Measurements from ENCODE around the gene ANTXRL. TPM values are rescaled to one million over a fixed set of nuclear protein-coding genes. Genes with fewer than 3 reads are reported as not detected.
"Not testable (repeated sequence)": the region's sequence is repeated elsewhere in the genome, so short reads cannot be mapped to it uniquely, and the experiment has no call there.

Gene ANTXRL
- polyA plus RNA-seq, 4 donors, result 0.01 TPM; not detected in 3

DNA sequence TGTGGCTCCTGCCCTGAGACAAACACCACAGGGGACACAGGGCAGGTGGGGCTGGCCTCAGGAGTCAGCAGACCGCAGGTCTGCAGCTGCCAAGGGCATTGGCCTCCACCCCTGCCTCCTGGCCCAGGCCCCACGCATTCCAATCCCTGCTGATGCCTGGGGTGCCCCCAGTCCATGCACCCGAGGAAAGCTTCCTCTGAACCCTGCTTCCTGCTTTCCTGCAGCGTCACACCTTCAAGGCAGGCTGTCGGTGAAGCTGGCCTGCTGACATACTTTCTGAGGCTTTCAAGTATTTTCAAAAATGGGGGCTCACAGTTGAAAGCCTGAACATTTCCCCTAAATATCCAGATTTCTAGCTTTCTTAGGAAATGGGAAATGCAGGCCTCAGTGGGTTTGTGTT is 22.5 kb upstream of the ANTXRL start:
- FAIRE-seq, result no peak
- no peaks in the 10 kb centered on the region for H3K27me3 ChIP-seq (ENCODE audit: control insufficient read depth in 3 of 3, insufficient read depth in 3 of 3, low read length in 3 of 3)
- no peak overlapping the region for H3K4me3 ChIP-seq (ENCODE audit: low read depth in 1 of 3, low read length in 3 of 3)
- no peaks in the 10 kb centered on the region for H3K36me3 ChIP-seq (ENCODE audit: control insufficient read depth in 3 of 3, insufficient read depth in 2 of 3, low read depth in 1 of 3, low read length in 3 of 3)
- DNase-seq, result no peak
- no peak overlapping the region for H3K27ac ChIP-seq (ENCODE audit: low read depth in 1 of 3, low read length in 2 of 3)
- H3K9me3 ChIP-seq (ENCODE audit: control insufficient read depth in 2 of 2, insufficient read depth in 1 of 2, low read depth in 1 of 2, low read length in 1 of 2), result no peaks in the 10 kb centered on the region
- WGBS, 3 donors, result 78 to 88% (median 86%) methylated on average over 5 of the region's 5 CpGs
- H3K4me1 ChIP-seq (ENCODE audit: control insufficient read depth in 3 of 3, insufficient read depth in 2 of 3, low read depth in 1 of 3, low read length in 2 of 3), result no peaks in the 10 kb centered on the region

DNA sequence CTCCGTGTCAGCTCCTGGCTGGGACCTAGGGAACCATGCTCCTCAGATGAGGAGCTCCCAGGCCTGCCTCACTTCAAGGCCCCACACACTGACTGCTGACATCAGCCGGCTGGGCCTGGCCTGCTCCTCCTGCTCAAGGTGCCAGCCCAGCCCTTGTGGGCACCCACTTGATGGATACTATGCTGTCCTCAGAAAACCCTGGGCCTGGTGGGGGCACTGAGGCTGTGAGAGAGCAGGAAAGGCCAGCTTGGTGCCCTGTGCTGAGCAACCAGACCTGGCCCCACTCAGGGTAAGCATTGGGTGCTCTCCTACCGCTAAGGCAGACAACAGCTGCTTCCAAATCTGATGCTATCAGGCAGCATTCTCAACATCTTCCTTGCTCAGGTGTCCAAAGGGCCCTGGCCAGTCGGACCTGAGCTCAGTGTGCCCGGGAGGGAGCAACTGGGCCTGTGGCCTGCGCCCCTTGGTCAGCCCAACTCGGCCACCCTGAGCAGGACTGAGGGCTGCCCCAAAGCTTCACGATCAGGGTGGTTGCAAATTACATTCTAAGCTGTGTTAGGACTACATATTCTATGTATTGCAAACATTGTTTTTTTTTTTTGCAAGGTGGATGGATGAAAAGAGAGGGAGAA is 21.9 kb upstream of the ANTXRL start:
- no peak for DNase-seq
- WGBS, 3 donors, result 88 to 94% (median 91%) methylated on average over 8 of the region's 8 CpGs
- H3K27ac ChIP-seq (ENCODE audit: low read depth in 1 of 3, low read length in 2 of 3), result no peak overlapping the region
- no peak for FAIRE-seq
- H3K4me1 ChIP-seq (ENCODE audit: control insufficient read depth in 3 of 3, insufficient read depth in 2 of 3, low read depth in 1 of 3, low read length in 2 of 3), result no peaks in the 10 kb centered on the region
- H3K27me3 ChIP-seq (ENCODE audit: control insufficient read depth in 3 of 3, insufficient read depth in 3 of 3, low read length in 3 of 3), result no peaks in the 10 kb centered on the region
- H3K36me3 ChIP-seq (ENCODE audit: control insufficient read depth in 3 of 3, insufficient read depth in 2 of 3, low read depth in 1 of 3, low read length in 3 of 3), result no peaks in the 10 kb centered on the region
- no peaks in the 10 kb centered on the region for H3K9me3 ChIP-seq (ENCODE audit: control insufficient read depth in 2 of 2, insufficient read depth in 1 of 2, low read depth in 1 of 2, low read length in 1 of 2)
- no peak overlapping the region for H3K4me3 ChIP-seq (ENCODE audit: low read depth in 1 of 3, low read length in 3 of 3)

DNA sequence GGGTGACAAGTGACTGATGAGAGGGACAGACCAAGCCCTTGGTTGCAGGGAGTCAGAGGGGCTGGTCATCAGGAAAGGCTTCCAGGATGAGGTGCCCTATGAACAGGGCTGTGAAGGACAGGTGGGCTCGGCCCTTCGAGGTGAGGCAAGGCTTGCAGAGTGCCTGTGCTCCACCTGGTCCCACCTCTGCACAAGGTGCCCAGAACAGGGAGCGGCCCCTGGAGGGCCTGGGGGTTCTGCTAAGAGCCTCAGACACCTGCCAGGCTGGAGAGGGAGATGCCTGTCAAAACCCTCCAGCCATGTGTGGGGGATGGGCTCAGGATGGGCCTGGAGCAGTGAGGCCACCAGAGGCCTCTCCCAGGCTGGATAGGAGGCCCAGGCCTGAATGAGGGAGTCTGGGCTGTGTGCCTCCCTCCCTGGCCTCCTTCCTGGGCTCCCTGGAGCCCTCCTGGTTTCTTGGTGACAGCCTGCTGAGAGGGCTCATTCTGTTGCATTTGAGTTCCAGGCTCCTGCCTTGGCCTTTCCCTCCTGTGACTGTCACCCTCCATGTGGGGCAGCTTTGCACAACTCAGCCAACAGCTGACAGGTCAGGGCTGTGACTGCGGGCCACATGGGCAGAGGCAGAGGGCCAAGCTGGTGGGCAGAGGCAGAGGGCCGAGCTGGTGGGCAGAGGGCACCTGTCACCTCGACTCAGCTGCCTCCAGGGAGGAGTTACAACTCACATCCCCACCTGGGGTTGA is 21.1 kb upstream of the ANTXRL start:
- not testable (repeated sequence) for DNase-seq

DNA sequence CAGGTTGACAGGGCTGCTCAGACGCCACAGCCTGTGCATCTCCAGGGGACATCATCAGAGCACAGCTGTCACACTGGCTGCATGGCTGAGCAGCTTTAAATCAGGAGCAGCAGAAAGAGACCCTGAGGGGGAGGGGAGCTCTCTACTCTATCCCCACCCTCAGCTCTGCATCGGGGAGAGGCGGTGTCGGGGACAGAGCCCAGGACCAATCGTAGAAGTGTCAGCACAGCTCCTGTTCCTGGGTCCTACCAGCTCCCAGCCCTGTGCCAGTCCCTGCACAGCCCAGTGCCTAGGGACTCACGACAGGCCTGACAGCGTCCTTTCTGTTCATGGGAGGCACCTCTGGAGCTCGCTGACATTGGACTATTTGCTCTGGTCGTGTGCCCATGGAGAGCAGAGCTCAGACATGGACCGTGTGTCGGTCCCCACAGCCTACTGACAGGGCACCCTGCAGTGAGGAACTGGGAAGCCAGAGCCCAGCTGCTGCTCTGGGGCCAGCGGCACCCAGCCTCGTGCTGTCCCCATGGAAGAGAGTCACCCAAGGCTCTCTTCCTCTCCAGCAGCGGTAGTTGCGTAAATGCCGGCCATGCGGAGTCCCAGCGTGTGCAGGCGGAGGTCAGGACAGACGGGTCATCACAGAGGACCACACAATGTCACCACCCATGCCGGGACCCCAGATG is 20.4 kb upstream of the ANTXRL start:
- H3K27me3 ChIP-seq (ENCODE audit: control insufficient read depth in 3 of 3, insufficient read depth in 3 of 3, low read length in 3 of 3), result no peaks in the 10 kb centered on the region
- no peaks in the 10 kb centered on the region for H3K36me3 ChIP-seq (ENCODE audit: control insufficient read depth in 3 of 3, insufficient read depth in 2 of 3, low read depth in 1 of 3, low read length in 3 of 3)
- FAIRE-seq (no peak), DNase-seq (no peak)
- no peaks in the 10 kb centered on the region for H3K9me3 ChIP-seq (ENCODE audit: control insufficient read depth in 2 of 2, insufficient read depth in 1 of 2, low read depth in 1 of 2, low read length in 1 of 2)
- no peak overlapping the region for H3K4me3 ChIP-seq (ENCODE audit: low read depth in 1 of 3, low read length in 3 of 3)
- H3K27ac ChIP-seq (ENCODE audit: low read depth in 1 of 3, low read length in 2 of 3), result no peak overlapping the region
- 83 to 86% (median 84%) methylated on average over 21 of the region's 21 CpGs for WGBS, 3 donors
- no peaks in the 10 kb centered on the region for H3K4me1 ChIP-seq (ENCODE audit: control insufficient read depth in 3 of 3, insufficient read depth in 2 of 3, low read depth in 1 of 3, low read length in 2 of 3)

More for the DNA sequence above, 21.1 kb upstream of the ANTXRL start:
- H3K36me3 ChIP-seq (ENCODE audit: control insufficient read depth in 3 of 3, insufficient read depth in 2 of 3, low read depth in 1 of 3, low read length in 3 of 3); H3K27me3 ChIP-seq (ENCODE audit: control insufficient read depth in 3 of 3, insufficient read depth in 3 of 3, low read length in 3 of 3); FAIRE-seq; H3K9me3 ChIP-seq (ENCODE audit: control insufficient read depth in 2 of 2, insufficient read depth in 1 of 2, low read depth in 1 of 2, low read length in 1 of 2); H3K27ac ChIP-seq (ENCODE audit: low read depth in 1 of 3, low read length in 2 of 3); H3K4me3 ChIP-seq (ENCODE audit: low read depth in 1 of 3, low read length in 3 of 3); H3K4me1 ChIP-seq (ENCODE audit: control insufficient read depth in 3 of 3, insufficient read depth in 2 of 3, low read depth in 1 of 3, low read length in 2 of 3): not testable (repeated sequence)
- 78 to 87% (median 81%) methylated on average over 6 of the region's 6 CpGs for whole genome bisulfite sequencing, 3 donors

DNA sequence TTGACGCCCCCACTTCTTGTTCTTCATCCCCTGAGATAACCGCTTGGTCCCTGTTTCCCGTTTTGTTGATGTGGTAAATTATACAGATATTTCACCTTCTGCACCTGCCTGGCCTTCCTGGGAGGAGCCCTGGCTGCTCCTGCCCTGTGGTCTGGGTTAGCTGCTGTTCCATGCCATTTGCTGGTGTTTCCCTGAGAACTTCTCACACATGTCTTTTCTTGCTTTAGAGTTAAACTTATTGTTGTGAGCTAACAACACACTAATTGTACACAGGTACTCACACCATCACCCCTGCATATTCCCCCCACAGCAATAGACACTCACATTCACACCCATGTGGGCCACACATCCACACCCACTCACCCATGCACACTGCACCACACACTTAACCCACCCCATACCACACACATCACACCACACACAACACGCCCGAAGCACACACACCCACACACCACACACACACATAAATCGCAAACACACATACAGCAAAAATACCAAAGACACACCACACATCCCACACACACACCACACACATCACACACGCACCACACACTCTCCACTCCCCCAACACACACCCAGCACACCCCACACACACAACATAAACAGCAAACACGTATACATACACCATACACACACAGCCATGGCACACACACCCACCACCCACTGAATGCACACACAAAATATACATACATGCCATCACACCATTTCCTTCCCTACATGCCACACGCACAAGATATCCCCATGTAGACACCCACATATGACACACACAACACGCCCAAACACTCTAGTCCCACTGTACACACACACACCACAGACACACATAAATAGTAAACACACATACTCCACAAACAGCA is 19.4 kb upstream of the ANTXRL start:
- Histone ChIP-seq H3K4me3 (ENCODE audit: low read depth in 1 of 3, low read length in 3 of 3) (no peak overlapping the region), H3K9me3 (ENCODE audit: control insufficient read depth in 2 of 2, insufficient read depth in 1 of 2, low read depth in 1 of 2, low read length in 1 of 2) (no peaks in the 10 kb centered on the region), H3K4me1 (ENCODE audit: control insufficient read depth in 3 of 3, insufficient read depth in 2 of 3, low read depth in 1 of 3, low read length in 2 of 3) (no peaks in the 10 kb centered on the region), H3K36me3 (ENCODE audit: control insufficient read depth in 3 of 3, insufficient read depth in 2 of 3, low read depth in 1 of 3, low read length in 3 of 3) (no peaks in the 10 kb centered on the region), H3K27ac (ENCODE audit: low read depth in 1 of 3, low read length in 2 of 3) (no peak overlapping the region), H3K27me3 (ENCODE audit: control insufficient read depth in 3 of 3, insufficient read depth in 3 of 3, low read length in 3 of 3) (no peaks in the 10 kb centered on the region)
- 69 to 83% (median 73%) methylated on average over 10 of the region's 10 CpGs for WGBS, 3 donors
- no peak for FAIRE-seq
- no peak for DNase-seq

DNA sequence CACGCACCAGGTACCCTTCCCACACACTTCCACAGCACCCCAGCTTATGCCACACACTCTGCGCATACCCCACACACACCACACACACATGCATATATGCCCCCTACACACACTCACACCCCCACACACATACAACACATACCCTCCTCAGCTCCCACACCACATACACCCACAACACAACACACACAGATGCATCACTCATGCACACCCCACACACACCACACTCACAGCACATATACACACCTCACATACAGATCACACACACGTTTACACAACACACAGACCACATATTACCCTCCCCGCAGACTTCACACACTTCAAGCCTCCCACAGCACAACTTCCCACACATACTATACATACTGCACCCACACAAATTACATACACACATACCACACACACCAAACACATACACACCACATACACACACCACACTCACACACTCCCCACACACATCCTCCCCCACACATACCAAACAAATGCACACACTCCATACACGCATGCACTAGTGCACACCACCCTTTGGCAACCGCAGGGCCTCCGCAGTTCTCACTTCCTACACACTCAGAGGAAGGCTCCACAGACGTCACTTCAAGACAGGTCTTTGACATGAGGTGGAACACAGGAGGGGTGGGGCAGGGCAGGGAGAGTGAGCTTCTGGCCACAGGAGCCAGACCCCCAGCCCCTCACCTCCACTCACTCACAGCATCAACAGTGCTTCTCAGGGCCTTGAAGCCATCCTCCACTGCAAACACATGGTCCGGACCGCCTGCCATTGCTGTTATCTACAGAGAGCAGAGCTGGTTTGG is 18.5 kb upstream of the ANTXRL start:
- Histone ChIP-seq H3K27ac (ENCODE audit: low read depth in 1 of 3, low read length in 2 of 3) (peak overlapping the region in 2 of 3 donors; percentile 37 to 81), H3K36me3 (ENCODE audit: control insufficient read depth in 3 of 3, insufficient read depth in 2 of 3, low read depth in 1 of 3, low read length in 3 of 3) (no peaks in the 10 kb centered on the region), H3K4me3 (ENCODE audit: low read depth in 1 of 3, low read length in 3 of 3) (peak overlapping the region in 1 of 3 donors; percentile 43), H3K9me3 (ENCODE audit: control insufficient read depth in 2 of 2, insufficient read depth in 1 of 2, low read depth in 1 of 2, low read length in 1 of 2) (no peaks in the 10 kb centered on the region), H3K27me3 (ENCODE audit: control insufficient read depth in 3 of 3, insufficient read depth in 3 of 3, low read length in 3 of 3) (no peaks in the 10 kb centered on the region), H3K4me1 (ENCODE audit: control insufficient read depth in 3 of 3, insufficient read depth in 2 of 3, low read depth in 1 of 3, low read length in 2 of 3) (no peaks in the 10 kb centered on the region)
- DNase-seq (peak in 1 of 2 donors; percentile 41), FAIRE-seq (no peak)
- WGBS, 3 donors, result 52 to 71% (median 59%) methylated on average over 9 to 10 of the region's 10 CpGs

DNA sequence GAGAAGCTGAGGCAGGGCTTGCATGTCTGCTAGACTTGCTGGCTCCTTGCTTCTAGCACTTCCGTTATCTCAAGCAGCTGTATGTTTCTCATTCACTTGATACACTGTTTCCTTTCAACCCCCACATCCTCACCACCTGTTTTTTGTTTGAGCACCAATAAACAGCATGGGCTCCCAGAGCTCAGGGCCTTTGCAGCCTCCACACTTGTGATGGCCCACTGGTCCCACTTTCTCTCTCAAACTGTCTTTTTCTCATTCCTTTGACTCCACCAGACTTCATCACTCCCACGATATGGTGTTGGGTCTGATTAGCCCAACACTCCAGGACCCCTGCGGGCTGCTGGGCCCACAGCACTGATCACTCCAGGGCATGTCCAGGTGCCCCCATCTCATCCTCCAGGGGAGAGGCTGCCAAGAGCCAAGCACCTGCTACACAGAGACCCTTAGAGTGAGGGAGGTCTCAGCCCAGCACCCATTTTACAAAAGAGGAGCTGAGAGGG is 17.2 kb upstream of the ANTXRL start:
- WGBS, 3 donors, result 66 to 74% (median 71%) methylated on average over 3 of the region's 3 CpGs
- not testable (repeated sequence) for H3K9me3 ChIP-seq (ENCODE audit: control insufficient read depth in 2 of 2, insufficient read depth in 1 of 2, low read depth in 1 of 2, low read length in 1 of 2); H3K36me3 ChIP-seq (ENCODE audit: control insufficient read depth in 3 of 3, insufficient read depth in 2 of 3, low read depth in 1 of 3, low read length in 3 of 3); H3K27me3 ChIP-seq (ENCODE audit: control insufficient read depth in 3 of 3, insufficient read depth in 3 of 3, low read length in 3 of 3); H3K4me1 ChIP-seq (ENCODE audit: control insufficient read depth in 3 of 3, insufficient read depth in 2 of 3, low read depth in 1 of 3, low read length in 2 of 3); FAIRE-seq
- Histone ChIP-seq H3K27ac (ENCODE audit: low read depth in 1 of 3, low read length in 2 of 3) (peak overlapping the region in 1 of 3 donors; percentile 28), H3K4me3 (ENCODE audit: low read depth in 1 of 3, low read length in 3 of 3) (peak overlapping the region in 1 of 3 donors; percentile 43)
- DNase-seq, result peak in 1 of 2 donors; percentile 39
